Astrocyte of the hippocampus (primary cell): ENCODE measurements around the gene VSX2.

Experiments
- DNase-seq: peaks from one replicate; pipeline ENCODE4 v3.0.0; 2011; ENCODE audit warnings: low read depth, low spot score

Gene VSX2

GRCh38 chr14:74302152-74302628 lies 62.9 kb downstream of the VSX2 start:
- peak; percentile 58 for DNase-seq

- DNase-seq = peak; percentile 96
Measured at GRCh38 chr14:74302634-74303569, 63.7 kb downstream of the VSX2 start, which contains the start of gene ABCD4. Gene ABCD4 (minus strand): TSS chr14:74302934. CDS start chr14:74302912, 22 bp downstream.

GRCh38 chr14:74308695-74309094 lies 69.4 kb downstream of the VSX2 start:
- no peak for DNase-seq

- DNase-seq = no peak
Measured at GRCh38 chr14:74309125-74310022, 70.1 kb downstream of the VSX2 start.

- no peak for DNase-seq
Measured at GRCh38 chr14:74312161-74312560, 72.9 kb downstream of the VSX2 start.
